Panc1 (cell line): ENCODE results near the gene LRRC3C. TPM values are rescaled to one million over a fixed set of nuclear protein-coding genes. Genes with fewer than 3 reads are reported as not detected.

ENCODE experiments used
- ATAC-seq: fragments of 200-7000 bp; cut with Tn5 transposase; 2 replicates; pipeline ENCODE4 v1.9.1; 2020; ENCODE audit warnings: mild to moderate bottlenecking, moderate library complexity
- BruUV-seq: library from RNA; stranded (reverse); fragments of 400-500 nt; replicated peaks from 2 replicates; lab custom pipeline; 2021; lab: Mats Ljungman, UMichigan
- CTCF ChIA-PET: fragments of 300-600 bp; sonication (Branson Sonifier 250); formaldehyde crosslinking; loops from one replicate; lab custom pipeline; 2022; ENCODE audit warnings: antibody characterized with exemption; lab: Charles Lee
- POLR2A ChIA-PET: fragments of 300-600 bp; sonication (Branson Sonifier 250); formaldehyde crosslinking; loops from one replicate; lab custom pipeline; 2022; ENCODE audit warnings: antibody characterized with exemption; lab: Charles Lee
- DNase-seq: peaks from one replicate; pipeline ENCODE4 v3.0.0-alpha.2; 2010; ENCODE audit warnings: low read depth, low spot score
- H3K27ac ChIP-seq: 2 replicates; pipeline ENCODE4 v1.5.1; 2011; ENCODE audit warnings: mild to moderate bottlenecking, low read length, inconsistent platforms
- H3K27me3 ChIP-seq: fragments of 200-500 bp; sonication (Bioruptor generic); 2 replicates; pipeline ENCODE4 v1.6.0; 2014; ENCODE audit warnings: low read length, inconsistent platforms; ENCODE audit not compliant: control insufficient read depth, insufficient read depth
- H3K36me3 ChIP-seq: fragments of 200-500 bp; sonication (Bioruptor generic); 2 replicates; pipeline ENCODE4 v1.5.1; 2014; ENCODE audit warnings: inconsistent platforms, mild to moderate bottlenecking, low read length, moderate library complexity; ENCODE audit not compliant: control insufficient read depth, insufficient read depth
- H3K4me1 ChIP-seq: 2 replicates; pipeline ENCODE4 v1.5.1; 2011; ENCODE audit warnings: inconsistent platforms, mild to moderate bottlenecking, low read length, moderate library complexity; ENCODE audit not compliant: control insufficient read depth, insufficient read depth
- H3K4me3 ChIP-seq, 2 experiments: 2 replicates each; pipeline ENCODE4 v1.5.1; 2011 to 2012; ENCODE audit warnings: low read depth in 2 of 2, low read length in 2 of 2, mild to moderate bottlenecking in 2 of 2, inconsistent platforms in 1 of 2, moderate library complexity in 1 of 2
- H3K9me3 ChIP-seq: fragments of 200-500 bp; sonication (Bioruptor generic); 2 replicates; pipeline ENCODE4 v1.5.1; 2014; ENCODE audit warnings: low read depth, mild to moderate bottlenecking, inconsistent platforms, low read length, moderate library complexity; ENCODE audit not compliant: control insufficient read depth, insufficient read depth
- POLR2AphosphoS5 ChIP-seq: IDR thresholded peaks from 2 replicates; pipeline ENCODE4 v1.6.1; 2012; ENCODE audit warnings: mild to moderate bottlenecking, low read depth, low read length, moderate library complexity
- REST ChIP-seq, 2 experiments: IDR thresholded peaks; 2 replicates each; pipeline ENCODE4 v1.6.1; 2011 to 2012; ENCODE audit warnings: low read depth in 2 of 2, control low read depth in 1 of 2, low read length in 1 of 2, mild to moderate bottlenecking in 1 of 2, moderate library complexity in 1 of 2; ENCODE audit not compliant: insufficient read depth in 1 of 2
- SIN3A ChIP-seq: IDR thresholded peaks from 2 replicates; pipeline ENCODE4 v1.6.1; 2012; ENCODE audit warnings: low read depth, mild to moderate bottlenecking, low read length, moderate library complexity, borderline replicate concordance; ENCODE audit not compliant: insufficient read depth
- TCF7L2 ChIP-seq: IDR thresholded peaks from 2 replicates; pipeline ENCODE4 v1.6.1; 2011; ENCODE audit warnings: mild to moderate bottlenecking, low read depth, low read length, inconsistent platforms
- in situ Hi-C: cut with HindIII; loops from 2 replicates; pipeline ENCODE4 v1.10.0; 2016; ENCODE audit warnings: low sequenced_read_pairs, low pct_unique_long_range_greater_than_20kb
- intact Hi-C: fragments of 100-400 bp; cut with micrococcal nuclease; formaldehyde crosslinking; loops from one replicate; pipeline ENCODE4 v1.10.0; 2022; ENCODE audit not compliant: unreplicated experiment
- total RNA-seq: library from RNA; stranded (reverse); gene quantifications from one replicate; pipeline ENCODE4 v1.2.1, GENCODE V29; 2021; ENCODE audit not compliant: unreplicated experiment
- TF ChIP-seq, protein P1 (sequence below): fragments of 450-650 bp; IDR thresholded peaks from 2 replicates; pipeline ENCODE4 v1.5.1; 2017; ENCODE audit warnings: mild to moderate bottlenecking

LRRC3C gene
- total RNA-seq, 1 experiment from 2014 or later = not detected

- ChIA-PET POLR2A (interaction anchor here (0.5 to 1.2 kb wide), 2 partner anchors 28 to 142 kb away, joined by 3 to 4 read pairs; no protein-coding TSS in a partner anchor), CTCF (interaction anchor here (0.5 to 1.0 kb wide), 6 partner anchors 23 to 109 kb away, joined by 3 to 4 read pairs (median 3); no protein-coding TSS in a partner anchor)
- Histone ChIP-seq H3K9me3 (no peaks in the 10 kb centered on the region), H3K36me3 (peaks cover 10% of the 10 kb centered on the region), H3K27ac (peak overlapping the region; percentile 89), H3K27me3 (peaks cover 9% of the 10 kb centered on the region), H3K4me1 (peaks cover 11% of the 10 kb centered on the region; the same call in 1 of the 2 replicates), H3K4me3 (peak overlapping the region; percentile 90 to 95)
- intact Hi-C loops (no loop called here), in situ Hi-C loops (no loop called here)
- no TSS peak for BruUV-seq
- DNase-seq (no peak), ATAC-seq (peak; percentile 2; the same call in 1 of the 2 replicates)
- TF ChIP-seq POLR2AphosphoS5 = no peak
- TF ChIP-seq TCF7L2 = no peak
Measured at GRCh38 chr17:39981207-39981741, 53.7 kb downstream of the LRRC3C start.

DNA sequence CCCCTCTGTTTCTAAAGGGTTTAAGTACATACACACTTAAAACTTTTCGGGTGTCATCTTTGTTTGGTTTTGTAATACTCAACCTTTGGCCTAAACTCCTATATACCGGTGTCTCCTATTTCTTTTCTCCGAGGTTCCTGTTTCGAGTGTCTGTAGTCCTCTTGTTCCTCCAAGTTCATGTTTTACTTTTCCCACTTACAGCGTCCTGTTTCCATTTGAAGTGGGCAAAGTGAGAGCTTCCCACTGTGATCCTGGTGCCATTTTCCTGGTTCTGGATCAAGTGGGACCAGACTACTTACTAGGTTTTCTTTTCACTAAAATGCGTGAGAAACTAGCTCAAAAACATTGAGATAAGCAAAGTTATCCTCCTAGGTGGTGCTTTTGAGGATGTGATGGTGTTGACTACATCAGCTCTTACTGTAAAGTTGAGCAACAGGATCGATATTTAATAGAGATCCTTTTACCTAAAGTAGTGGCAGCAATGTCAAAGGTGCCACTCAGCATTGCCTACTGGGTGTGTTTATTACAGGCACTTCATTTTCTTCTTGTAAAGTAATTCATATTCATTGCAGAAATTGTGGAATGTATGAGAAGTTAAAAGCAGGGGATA lies 54.3 kb downstream of the LRRC3C start:
- H3K4me3 ChIP-seq = peak overlapping the region; percentile 90 to 95
- peaks cover 16% of the 10 kb centered on the region for H3K36me3 ChIP-seq
- ATAC-seq = no peak
- DNase-seq = no peak
- in situ Hi-C loops (no loop called here), intact Hi-C loops (no loop called here)
- ChIA-PET POLR2A (no interaction called here), CTCF (interaction anchor here (0.6 kb wide), 2 partner anchors 22 to 336 kb away, joined by 3 to 4 read pairs; no protein-coding TSS in a partner anchor)
- BruUV-seq = TSS peak; percentile 78
- no peaks in the 10 kb centered on the region for H3K9me3 ChIP-seq
- H3K27ac ChIP-seq = peak overlapping the region; percentile 89
- peaks cover 11% of the 10 kb centered on the region; the same call in 1 of the 2 replicates for H3K4me1 ChIP-seq
- H3K27me3 ChIP-seq = peaks cover 9% of the 10 kb centered on the region
- TF ChIP-seq POLR2AphosphoS5 (no peak), SIN3A (no peak), REST (IDR thresholded peaks at IDR 0.05; ENCODE audit: insufficient read depth in 1 of 2, low read depth in 2 of 2, low read length in 1 of 2) (no peak), TCF7L2 (no peak)
- TF ChIP-seq, protein P1, sequence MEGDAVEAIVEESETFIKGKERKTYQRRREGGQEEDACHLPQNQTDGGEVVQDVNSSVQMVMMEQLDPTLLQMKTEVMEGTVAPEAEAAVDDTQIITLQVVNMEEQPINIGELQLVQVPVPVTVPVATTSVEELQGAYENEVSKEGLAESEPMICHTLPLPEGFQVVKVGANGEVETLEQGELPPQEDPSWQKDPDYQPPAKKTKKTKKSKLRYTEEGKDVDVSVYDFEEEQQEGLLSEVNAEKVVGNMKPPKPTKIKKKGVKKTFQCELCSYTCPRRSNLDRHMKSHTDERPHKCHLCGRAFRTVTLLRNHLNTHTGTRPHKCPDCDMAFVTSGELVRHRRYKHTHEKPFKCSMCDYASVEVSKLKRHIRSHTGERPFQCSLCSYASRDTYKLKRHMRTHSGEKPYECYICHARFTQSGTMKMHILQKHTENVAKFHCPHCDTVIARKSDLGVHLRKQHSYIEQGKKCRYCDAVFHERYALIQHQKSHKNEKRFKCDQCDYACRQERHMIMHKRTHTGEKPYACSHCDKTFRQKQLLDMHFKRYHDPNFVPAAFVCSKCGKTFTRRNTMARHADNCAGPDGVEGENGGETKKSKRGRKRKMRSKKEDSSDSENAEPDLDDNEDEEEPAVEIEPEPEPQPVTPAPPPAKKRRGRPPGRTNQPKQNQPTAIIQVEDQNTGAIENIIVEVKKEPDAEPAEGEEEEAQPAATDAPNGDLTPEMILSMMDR = no peak
